ENCODE results near the gene KIAA1217.

The KIAA1217 gene

DNA sequence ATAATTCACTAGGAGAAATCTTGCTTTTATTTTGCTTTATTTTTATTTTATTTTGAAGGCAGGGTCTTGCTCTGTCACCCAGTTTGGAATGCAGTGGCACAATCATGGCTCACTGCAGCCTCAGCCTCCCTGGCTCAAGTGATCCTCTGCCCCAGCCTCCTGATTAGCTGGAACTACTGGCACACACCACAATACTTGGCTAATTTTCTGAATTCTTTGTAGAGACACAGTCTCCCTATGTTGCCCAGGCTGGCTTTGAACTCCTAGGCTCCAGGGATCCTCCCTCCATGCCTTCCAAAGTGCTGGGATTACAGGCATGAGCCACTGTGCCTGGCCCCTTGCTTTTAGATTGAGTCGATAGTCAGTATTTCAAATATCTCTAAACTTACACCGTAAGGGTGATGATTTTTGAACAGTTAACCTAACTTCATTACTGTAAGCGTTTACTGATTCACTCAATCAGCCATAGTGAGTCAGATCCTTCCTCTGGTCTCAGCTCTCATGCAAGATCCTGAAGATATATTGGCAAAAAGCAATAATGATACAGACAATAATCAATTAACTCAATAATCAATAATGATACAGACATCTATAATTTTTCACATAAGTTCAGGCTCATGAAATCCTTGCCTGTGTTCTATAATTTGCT is 239.5 kb downstream of the KIAA1217 start:
- no peak for DNase-seq

- DNase-seq: no peak
These were observed 240.4 kb downstream of the KIAA1217 start for GRCh38 chr10:24449321-24449740.

- DNase-seq: no peak
These were observed 240.9 kb downstream of the KIAA1217 start for GRCh38 chr10:24449769-24450310.

DNA sequence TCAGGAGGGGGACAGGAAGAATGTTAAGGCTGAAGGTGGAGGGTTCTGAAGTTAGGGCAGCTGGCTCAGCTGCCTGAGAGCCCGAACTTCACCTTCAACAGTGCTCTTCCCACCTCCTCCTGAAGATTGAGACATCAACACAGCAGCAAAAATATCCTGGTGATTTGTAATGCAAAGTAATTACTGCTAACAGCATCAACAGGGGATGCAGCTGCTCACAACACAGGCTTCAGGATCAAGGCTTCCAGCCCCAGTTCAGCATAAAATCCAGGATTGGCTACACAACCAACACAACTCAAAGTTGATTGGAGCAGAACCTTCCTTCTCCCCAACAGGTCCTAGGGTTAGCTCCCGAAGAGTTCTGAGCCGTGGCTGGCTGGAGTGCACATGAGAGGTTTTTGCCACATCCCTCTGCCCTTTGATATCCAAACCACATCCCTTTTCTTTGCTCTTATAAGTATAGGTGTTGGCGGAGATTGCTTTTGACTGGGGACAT is 242.4 kb downstream of the KIAA1217 start:
- no peak for DNase-seq

DNA sequence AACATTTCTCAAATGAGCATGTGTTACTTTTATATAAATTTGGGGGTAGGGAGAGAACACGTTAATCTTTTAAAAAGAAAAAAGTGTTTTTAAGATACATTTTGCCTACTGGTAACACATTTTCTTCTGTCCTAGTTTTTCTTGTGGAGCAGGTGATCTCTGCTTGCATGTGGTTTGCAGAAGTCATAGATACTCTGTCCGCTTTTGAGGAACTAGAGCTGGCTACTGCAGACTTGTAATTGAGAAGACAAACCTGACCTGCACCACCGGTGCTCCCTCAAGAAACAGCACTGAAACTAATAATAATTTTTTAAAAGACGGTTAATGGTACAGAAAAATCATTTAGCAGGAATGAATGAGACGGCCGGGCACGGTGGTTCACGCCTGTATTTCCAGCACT is 243.1 kb downstream of the KIAA1217 start:
- DNase-seq: no peak

DNA sequence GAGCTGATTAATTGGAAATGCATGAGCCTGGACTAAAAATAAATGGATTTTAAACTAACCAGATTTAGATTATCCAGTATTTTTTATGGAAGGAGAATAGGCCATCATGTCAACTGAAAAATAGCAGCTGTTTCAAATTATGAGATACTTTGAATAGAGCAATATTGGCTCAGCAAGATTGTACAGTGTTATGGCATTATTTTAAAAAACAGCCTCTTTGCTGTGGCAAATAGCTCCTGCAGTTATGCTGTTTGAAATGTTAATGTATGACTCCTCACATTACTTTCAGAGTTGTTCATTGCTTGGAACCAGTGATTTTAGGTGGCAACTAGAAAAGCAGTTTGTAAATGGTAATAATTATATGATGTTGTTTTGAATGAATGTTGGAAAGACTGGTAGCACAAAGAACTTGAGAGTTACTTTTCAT is 244.5 kb downstream of the KIAA1217 start:
- no peak for DNase-seq

DNA sequence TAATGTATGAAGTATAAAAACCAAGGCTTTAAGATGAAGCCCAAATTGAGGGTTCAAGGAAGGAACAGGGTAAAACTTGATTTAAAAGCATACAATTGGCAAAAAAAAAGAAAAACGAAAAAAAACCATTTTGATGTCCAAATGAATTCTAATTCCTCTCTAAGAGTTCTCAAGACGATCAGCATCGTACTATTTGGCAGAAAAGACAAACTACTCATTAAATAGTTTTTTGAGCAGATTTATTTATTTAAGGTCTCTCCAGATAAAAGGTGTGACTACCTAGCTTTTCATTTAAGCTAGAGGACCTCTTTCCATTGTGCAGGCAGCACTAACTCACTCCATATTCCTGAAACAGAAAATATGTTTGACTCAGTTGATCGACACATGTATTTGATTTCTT is 245.0 kb downstream of the KIAA1217 start:
- no peak for DNase-seq

DNA sequence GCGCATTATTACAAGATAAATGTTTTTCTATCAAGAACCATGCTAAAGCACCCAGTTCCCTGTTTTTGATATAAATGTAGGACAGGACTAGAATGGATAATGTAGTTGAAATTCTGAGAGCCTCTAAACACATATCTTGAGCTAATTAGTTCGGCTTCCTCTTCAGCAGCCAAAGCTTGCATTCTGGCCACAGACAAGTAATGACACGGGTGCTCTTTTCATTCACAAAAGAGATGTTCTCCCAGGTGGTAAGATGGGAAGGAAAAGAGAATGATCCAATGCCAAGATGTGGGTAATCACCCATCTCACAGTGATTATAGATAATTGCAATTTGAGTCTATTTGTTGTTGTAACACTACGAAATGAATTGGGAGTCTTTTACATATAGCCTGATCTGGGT is 246.5 kb downstream of the KIAA1217 start:
- DNase-seq: no peak

GRCh38 chr10:24456322-24456721 is 247.4 kb downstream of the KIAA1217 start:
- DNase-seq: no peak

DNA sequence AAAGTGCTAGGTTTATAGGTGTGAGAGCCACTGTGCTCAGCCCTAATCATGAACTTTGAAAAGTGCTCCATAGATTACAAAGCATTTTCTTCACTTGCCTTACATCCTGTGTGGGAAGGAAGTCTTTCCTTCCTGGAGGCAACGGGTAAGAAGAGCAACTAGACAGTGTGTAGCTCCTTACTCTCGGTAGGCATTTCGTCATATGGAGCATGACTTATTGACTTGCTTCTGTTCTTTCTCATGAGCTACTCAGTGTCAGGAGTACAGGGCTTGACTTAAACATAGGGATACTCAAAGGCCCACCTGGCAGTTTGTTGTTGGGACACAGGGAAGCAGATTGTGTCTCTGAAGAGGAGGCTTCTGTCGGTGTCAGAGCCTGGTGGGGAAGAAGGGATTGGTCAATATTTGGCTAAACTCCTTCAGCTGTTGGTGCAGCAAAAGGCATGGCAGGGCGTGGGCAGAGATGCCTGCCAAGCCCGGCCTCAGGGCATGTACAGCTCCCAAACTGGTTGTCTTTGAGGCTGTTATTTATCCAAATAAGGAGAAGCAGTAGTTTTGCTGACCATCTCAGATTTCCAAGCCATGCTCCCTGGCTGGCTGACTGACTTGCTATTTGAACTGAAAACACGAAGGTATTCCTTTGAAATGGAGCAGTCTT is 248.9 kb downstream of the KIAA1217 start:
- no peak for DNase-seq

DNA sequence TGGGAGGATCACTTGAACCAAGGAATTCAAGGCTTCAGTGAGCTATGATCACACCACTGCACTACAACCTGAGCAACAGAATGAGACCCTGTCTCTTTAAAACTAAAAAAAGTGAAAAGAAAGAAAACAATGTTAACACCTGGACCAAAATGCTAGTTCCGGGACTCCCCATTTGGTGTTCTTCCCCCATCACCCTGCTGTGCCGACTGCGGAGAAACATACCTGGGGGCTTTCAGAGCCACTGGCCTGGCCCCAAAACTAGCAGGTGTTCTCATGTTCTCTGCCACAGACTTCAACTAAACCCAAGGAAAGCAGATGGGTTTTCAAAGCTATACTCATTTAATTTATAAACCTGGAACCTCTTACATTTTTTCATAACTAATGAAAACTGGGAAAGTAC is 250.9 kb downstream of the KIAA1217 start:
- DNase-seq: no peak

- no peak for DNase-seq
These were observed 253.4 kb downstream of the KIAA1217 start for GRCh38 chr10:24462291-24462813.

- no peak for DNase-seq
These were observed 254.1 kb downstream of the KIAA1217 start for GRCh38 chr10:24462889-24463552.

DNA sequence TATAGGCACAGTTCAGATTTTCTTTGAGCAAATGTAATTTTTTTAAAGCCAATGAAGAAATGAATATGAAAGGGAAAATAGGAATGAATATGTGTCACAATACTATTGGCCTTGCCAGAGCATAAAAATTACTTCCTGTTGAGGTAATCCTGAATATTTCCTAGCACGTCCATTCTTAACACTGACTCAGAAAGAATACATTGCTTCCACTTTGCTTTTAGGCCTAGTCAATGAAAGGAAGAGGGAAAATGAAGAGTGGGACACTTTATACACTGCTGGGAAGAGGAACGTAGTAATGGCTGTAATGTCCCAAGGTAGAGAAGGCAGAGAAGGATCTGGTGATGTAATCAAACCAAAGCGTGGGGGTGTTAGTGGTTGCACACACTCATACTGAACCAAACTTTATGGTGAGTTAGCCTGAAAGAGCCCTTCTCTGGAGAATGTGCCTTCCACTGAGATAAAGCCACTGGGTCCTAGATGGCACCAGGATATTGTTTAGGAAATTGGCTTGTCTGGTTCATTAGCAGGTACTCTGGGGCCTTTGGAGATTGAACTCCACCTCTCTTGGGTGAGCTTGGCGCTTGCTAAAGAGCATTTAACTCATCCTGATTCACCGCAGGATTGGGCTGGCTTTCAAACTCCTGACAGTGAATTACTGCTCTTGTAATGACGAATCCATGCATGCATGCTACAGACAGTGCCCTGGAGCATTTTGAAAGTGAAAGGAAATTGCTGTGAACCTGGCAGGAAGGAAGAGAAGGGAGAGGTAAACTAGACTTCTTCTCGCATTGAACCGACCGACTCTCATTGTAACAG is 254.9 kb downstream of the KIAA1217 start:
- DNase-seq: no peak

DNA sequence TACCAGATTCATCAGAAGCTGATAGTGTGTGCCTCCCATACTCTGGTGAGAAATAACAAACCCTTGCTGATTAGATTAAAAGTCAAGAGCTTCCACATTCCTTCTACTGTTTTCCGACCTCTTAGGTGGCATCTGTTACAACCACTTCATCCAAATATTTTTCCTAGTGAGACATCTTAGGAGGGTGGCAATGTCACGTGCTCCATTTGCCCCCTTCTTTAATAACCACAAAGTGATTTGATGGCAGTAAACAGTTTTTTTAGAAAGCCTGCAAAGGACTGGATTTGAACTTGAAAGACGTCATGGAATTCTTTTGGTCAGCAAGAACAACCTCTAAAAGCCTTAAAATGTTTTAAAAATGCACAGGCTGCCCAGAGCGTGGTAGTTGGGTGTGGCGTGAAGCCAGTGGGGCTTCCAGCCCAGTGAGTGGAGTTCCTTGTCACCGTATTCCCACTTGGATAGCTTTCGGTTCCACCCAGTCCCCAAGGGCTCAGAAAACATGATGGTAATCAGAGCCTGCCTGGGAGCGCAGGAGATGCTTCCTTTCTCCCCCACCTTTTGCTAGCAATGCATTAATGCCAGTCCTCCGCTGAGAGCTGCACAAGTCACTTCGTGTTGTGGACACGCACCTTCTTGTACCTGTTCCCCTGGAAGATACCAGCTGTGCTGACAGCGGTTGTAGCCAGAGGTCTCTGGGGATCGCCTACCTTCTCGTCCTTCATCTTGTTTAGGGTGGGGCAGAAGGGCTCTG is 256.4 kb downstream of the KIAA1217 start:
- DNase-seq: no peak

- DNase-seq: peak; percentile 29
These were observed 257.2 kb downstream of the KIAA1217 start for GRCh38 chr10:24465891-24466818.

- no peak for DNase-seq
These were observed 258.2 kb downstream of the KIAA1217 start for GRCh38 chr10:24467136-24467535.

- DNase-seq: no peak
These were observed 258.7 kb downstream of the KIAA1217 start for GRCh38 chr10:24467605-24468004.

GRCh38 chr10:24468281-24468751 is 259.4 kb downstream of the KIAA1217 start:
- no peak for DNase-seq

- DNase-seq: no peak
These were observed 261.1 kb downstream of the KIAA1217 start for GRCh38 chr10:24469993-24470392.

- DNase-seq: no peak
These were observed 266.7 kb downstream of the KIAA1217 start for GRCh38 chr10:24475598-24475997.
